ENCODE data around the gene CISH. TPM values are rescaled to one million over a fixed set of nuclear protein-coding genes. Genes with fewer than 3 reads are reported as not detected.

CISH gene
- total RNA-seq, 1 donor from 2014 or later, result 13.2 TPM

- intact Hi-C loops (cut with DNase I), result no loop called here
Measured at GRCh38 chr3:50585919-50586762, 25.4 kb downstream of the CISH start.

DNA sequence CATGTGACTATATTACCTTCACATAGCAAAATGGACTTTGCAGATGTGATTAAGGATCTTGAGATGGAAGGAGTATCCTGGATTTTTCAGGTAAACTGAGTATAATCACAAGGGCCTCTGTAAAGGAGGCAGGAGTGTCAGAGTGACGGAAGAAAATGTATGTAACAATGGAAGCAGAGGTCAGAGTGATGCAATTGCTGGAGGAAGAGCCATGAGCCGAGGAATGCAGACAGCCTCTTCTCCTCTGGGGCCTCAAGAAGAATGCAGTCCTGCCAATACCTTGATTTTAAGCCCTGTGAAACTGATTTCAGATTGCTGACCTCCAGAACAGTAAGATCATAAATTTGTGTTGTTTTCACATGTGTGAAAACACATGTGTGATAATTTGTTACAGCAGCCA is 27.2 kb downstream of the CISH start:
- ATAC-seq (no peak), DNase-seq (ENCODE audit: missing footprints) (no peak)
- intact Hi-C loops (cut with DNase I), result loop anchor here (1.0 kb wide), 1 partner anchor 17 kb away; no protein-coding TSS in a partner anchor

More at GRCh38 chr3:50585919-50586762, 25.4 kb downstream of the CISH start:
- DNase-seq (ENCODE audit: missing footprints) (no peak), ATAC-seq (no peak)

GRCh38 chr3:50583897-50584296 is 27.7 kb downstream of the CISH start:
- intact Hi-C loops (cut with DNase I), result loop anchor here (1.0 kb wide), 1 partner anchor 17 kb away; no protein-coding TSS in a partner anchor
- peak; percentile 82 for ATAC-seq
- peak; percentile 89 for DNase-seq (ENCODE audit: missing footprints)

DNA sequence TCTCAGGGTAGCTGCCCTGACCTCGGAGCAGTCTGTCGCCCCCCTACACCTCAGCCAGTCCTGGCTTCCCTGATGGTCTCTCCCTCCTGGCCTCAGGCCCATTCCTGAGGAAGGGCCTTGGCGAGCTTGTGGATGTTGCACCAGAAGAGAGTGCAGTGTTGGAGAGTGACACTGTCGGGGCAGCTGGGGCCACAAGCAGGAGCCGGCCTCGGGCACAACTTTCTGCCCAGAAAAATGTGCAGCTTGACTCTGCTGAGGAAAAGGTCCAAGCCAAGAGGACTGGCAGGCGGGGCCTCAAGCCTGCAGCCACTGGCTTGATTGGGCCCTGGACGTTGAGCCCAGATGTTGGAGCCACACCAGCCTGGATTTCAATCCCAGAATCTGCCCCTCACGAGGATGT is 29.5 kb downstream of the CISH start:
- no peak for DNase-seq (ENCODE audit: missing footprints)
- intact Hi-C loops (cut with DNase I), result no loop called here
- ATAC-seq, result peak; percentile 5

DNA sequence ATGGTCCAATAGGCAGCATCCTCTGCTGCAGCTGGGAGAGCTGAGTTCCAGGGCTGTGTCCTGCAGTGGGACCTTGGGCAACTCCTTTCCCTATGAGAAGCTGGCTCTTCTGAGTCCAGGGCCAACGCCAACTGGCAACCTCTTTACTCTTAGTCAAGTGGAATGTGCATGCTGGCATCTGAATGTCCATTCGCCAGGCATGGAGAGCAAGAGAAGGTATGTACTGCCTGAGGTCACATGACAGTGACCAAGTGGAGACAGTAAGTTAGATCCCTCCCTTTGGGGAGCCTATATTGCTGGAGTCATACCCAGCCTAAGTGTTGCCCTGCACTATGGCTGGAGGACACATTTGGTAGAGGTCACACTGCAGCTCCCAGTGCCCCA is 30.1 kb downstream of the CISH start:
- ATAC-seq, result peak; percentile 53

GRCh38 chr3:50580683-50581458 is 30.7 kb downstream of the CISH start:
- intact Hi-C loops (cut with DNase I), result no loop called here
- no peak for DNase-seq (ENCODE audit: missing footprints)
- ATAC-seq, result no peak

More for the DNA sequence above, 30.1 kb downstream of the CISH start:
- intact Hi-C loops (cut with DNase I), result no loop called here
- DNase-seq (ENCODE audit: missing footprints), result no peak

DNA sequence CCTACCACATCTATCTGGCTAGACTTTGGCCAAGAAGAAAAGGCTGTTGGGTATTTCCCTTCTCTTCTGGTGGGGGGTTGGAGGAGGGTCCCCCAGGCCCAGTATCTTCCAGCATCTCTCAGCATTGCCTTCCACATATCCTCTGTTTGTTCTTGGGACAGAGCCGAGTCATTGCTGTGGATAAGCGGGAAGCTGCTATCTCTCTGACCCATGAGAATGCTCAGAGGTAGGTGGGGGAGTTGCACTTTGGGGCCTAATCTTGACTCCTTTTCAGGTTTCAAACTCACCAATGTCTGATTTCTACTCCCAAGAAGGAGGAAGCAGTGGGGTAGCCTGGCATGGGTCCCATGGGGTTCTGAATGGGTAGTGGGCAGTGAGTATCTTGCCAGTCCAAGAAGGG is 34.2 kb downstream of the CISH start:
- DNase-seq (ENCODE audit: missing footprints) (no peak), ATAC-seq (no peak)
- intact Hi-C loops (cut with DNase I), result no loop called here

DNA sequence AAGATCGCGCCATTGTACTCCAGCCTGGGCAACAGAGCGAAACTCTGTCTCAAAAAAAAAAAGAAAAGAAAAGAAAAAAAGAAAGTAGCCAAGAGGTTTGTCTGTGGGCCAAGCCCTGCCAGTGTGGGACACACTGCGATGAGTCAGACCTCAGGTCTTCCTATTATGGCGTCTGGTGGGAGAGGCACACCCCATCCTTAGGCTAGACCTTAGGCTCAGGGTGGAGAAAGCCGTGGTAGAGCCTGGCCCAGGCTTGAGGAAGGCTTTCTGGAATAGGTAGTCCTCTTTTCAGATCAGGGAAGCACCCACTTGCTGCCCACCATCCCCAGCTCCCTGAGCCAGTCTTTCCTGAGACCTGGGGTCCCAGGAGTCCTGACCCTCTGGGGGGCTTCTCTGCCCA is 36.2 kb downstream of the CISH start:
- DNase-seq (ENCODE audit: missing footprints) (no peak), ATAC-seq (no peak)
- intact Hi-C loops (cut with DNase I), result no loop called here

GRCh38 chr3:50574444-50574831 is 37.1 kb downstream of the CISH start:
- ATAC-seq, result no peak
- no peak for DNase-seq (ENCODE audit: missing footprints)
- intact Hi-C loops (cut with DNase I), result loop anchor here (5.0 kb wide), 1 partner anchor 78 kb away; no protein-coding TSS in a partner anchor

- ATAC-seq (no peak), DNase-seq (ENCODE audit: missing footprints) (no peak)
- intact Hi-C loops (cut with DNase I), result loop anchor here (5.0 kb wide), 1 partner anchor 78 kb away; no protein-coding TSS in a partner anchor
Measured at GRCh38 chr3:50573566-50574443, 37.8 kb downstream of the CISH start.

DNA sequence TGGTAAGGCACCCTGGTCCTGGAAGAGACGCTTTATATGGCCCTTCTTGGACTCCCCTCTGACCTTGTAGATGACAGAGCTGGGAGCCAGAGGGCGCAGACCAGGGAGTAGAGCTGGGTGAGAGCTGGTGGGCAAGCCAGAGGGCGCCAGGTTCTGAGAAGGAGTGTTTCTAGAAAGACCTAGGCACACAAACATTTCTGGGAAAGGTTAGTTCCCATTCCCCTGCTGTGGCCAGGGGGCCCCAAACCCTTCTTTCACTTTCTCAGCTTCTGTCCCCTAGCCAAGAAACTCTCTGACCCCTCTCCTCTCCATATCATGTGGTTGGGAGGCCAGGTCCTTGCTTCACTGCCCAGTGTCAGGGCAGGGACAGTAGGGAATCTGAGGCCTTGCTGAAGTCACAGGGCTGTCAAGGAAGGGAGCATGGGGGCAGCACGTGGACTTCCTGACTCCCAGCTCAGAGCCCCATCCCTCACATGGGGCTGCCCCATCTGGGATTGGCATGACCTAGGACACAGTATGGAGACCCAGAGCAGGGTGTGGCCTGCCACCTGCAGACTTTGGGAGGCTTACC is 38.7 kb downstream of the CISH start:
- DNase-seq (ENCODE audit: missing footprints) (no peak), ATAC-seq (no peak)
- intact Hi-C loops (cut with DNase I), result loop anchor here (1.0 to 5.0 kb wide), 2 partner anchors 39 to 79 kb away; no protein-coding TSS in a partner anchor

- intact Hi-C loops (cut with DNase I), result loop anchor here (1.0 to 5.0 kb wide), 2 partner anchors 40 to 80 kb away; no protein-coding TSS in a partner anchor
- peak; percentile 29 for ATAC-seq
- DNase-seq (ENCODE audit: missing footprints), result peak; percentile 86
Measured at GRCh38 chr3:50572158-50572557, 39.4 kb downstream of the CISH start.

- intact Hi-C loops (cut with DNase I), result loop anchor here (5.0 kb wide), 1 partner anchor 81 kb away; no protein-coding TSS in a partner anchor
- no peak for ATAC-seq
- DNase-seq (ENCODE audit: missing footprints), result no peak
Measured at GRCh38 chr3:50571486-50571885, 40.1 kb downstream of the CISH start.

DNA sequence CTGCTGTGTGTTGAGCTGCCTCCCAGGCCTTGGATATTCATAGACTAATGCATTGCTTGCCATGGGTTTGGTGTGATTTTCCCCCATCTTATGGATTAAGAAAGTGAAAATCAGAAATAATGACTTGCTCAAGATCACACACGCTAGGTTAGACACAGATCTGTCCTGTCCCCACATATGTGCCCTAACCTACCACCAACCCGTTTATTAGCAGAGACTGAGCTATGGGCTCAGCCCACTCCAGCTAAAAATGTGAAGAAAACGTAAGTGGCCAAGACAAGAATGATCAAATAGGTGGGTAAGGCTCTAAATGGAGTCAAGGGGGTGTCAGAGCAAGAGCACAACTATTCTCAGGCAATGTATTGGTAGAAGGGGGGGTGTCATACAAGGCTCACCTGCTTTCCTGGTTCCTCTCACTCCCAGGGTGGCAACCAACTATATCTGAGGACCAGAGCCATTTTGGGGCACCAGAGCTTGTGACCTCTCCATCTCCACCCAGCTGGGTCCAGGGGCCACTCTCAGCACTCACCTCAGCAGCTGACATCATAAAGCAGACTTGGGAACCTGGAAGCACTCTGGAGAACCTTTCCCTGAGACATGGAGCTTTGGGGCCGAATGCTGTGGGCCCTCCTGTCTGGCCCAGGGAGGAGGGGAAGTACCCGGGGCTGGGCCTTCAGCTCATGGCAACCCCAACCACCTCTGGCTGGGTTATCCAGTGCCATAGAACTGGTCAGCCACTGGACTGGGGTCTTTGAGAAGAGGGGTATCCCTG is 40.9 kb downstream of the CISH start:
- DNase-seq (ENCODE audit: missing footprints), result no peak
- intact Hi-C loops (cut with DNase I), result loop anchor here (5.0 kb wide), 1 partner anchor 82 kb away; no protein-coding TSS in a partner anchor
- ATAC-seq, result no peak

- peak; percentile 99 for DNase-seq (ENCODE audit: missing footprints)
- intact Hi-C loops (cut with DNase I), result loop anchor here (2.0 kb wide), 1 partner anchor 816 kb away; the partner anchor contains the start of gene MANF
- peak; percentile 90 for ATAC-seq
Measured at GRCh38 chr3:50568947-50569749, 42.4 kb downstream of the CISH start, which contains the start of gene HEMK1. HEMK1 (plus strand) TSS chr3:50569522; CDS start chr3:50571105, 1,583 bp downstream.

- peak; percentile 98 for DNase-seq (ENCODE audit: missing footprints)
- ATAC-seq, result peak; percentile 83
- intact Hi-C loops (cut with DNase I), result loop anchor here (2.0 kb wide), 1 partner anchor 817 kb away; the partner anchor contains the start of gene MANF
Measured at GRCh38 chr3:50567386-50568167, 44.0 kb downstream of the CISH start, which contains the start of gene C3orf18. C3orf18 (minus strand) TSS chr3:50567747; CDS start chr3:50565699, 2,048 bp downstream.

Measured in Right ventricle myocardium inferior (tissue), 1 donor.